ENCODE measurements around the gene TUBGCP6.

DNA sequence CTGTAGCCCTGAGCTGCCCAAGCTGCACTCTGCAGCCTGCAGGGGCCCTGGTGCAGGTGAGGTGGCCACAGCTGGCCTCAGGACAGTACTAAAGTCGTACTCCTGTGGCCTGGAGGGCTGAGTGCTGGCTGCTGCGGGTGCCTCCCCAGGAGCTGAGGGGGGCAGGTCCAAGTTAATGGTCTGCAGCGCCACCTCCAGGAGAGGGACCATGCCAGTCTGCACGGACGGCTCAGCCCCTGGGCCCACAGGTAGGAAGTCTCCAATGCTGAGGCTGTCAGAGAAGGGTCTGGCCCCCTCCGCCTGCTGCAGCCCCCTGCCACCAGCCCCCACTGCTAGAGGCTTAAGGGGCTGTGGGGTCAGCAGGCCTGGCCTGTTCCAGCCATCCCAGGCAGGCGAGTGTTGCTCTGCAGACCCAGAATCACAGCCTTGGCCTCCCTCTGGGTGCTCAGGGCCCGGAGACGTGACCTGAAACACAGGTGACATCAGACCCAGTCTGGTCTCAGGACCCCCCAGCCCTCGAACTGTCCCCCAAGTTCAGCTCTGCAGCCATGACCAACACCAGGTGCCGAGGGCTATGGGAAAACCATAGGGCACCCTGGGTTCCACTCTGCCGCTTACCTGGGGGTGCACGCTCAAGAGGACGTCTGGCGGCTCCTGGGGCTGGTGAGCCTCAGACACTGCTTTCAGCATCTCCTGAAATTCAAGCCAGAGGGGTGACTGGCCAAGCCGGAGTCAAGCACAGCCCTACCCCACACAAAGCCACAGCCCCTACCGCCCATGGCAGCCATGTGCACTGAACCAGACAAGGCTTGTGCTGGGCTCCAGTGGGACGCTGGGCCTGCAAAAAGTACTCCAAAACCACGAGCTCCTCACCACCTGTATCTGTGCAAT is 23.2 kb downstream of the TUBGCP6 start:
- TF ChIP-seq, protein P1, sequence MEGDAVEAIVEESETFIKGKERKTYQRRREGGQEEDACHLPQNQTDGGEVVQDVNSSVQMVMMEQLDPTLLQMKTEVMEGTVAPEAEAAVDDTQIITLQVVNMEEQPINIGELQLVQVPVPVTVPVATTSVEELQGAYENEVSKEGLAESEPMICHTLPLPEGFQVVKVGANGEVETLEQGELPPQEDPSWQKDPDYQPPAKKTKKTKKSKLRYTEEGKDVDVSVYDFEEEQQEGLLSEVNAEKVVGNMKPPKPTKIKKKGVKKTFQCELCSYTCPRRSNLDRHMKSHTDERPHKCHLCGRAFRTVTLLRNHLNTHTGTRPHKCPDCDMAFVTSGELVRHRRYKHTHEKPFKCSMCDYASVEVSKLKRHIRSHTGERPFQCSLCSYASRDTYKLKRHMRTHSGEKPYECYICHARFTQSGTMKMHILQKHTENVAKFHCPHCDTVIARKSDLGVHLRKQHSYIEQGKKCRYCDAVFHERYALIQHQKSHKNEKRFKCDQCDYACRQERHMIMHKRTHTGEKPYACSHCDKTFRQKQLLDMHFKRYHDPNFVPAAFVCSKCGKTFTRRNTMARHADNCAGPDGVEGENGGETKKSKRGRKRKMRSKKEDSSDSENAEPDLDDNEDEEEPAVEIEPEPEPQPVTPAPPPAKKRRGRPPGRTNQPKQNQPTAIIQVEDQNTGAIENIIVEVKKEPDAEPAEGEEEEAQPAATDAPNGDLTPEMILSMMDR (IDR thresholded peaks at IDR 0.05): no peak
- TF ChIP-seq EP300 (IDR thresholded peaks at IDR 0.05): no peak
